HTR-8/SVneo (cell line): ENCODE results near the gene TPCN2.

Experiments used
- DNase-seq: peaks from one replicate; pipeline ENCODE4 v3.0.0; 2011; ENCODE audit warnings: low spot score, mixed read lengths; ENCODE audit not compliant: insufficient read length
- FAIRE-seq: peaks from 2 replicates; lab custom pipeline; 2011; peaks lifted over from hg19 to GRCh38; lab: Jason Lieb, UNC

The TPCN2 gene

DNA sequence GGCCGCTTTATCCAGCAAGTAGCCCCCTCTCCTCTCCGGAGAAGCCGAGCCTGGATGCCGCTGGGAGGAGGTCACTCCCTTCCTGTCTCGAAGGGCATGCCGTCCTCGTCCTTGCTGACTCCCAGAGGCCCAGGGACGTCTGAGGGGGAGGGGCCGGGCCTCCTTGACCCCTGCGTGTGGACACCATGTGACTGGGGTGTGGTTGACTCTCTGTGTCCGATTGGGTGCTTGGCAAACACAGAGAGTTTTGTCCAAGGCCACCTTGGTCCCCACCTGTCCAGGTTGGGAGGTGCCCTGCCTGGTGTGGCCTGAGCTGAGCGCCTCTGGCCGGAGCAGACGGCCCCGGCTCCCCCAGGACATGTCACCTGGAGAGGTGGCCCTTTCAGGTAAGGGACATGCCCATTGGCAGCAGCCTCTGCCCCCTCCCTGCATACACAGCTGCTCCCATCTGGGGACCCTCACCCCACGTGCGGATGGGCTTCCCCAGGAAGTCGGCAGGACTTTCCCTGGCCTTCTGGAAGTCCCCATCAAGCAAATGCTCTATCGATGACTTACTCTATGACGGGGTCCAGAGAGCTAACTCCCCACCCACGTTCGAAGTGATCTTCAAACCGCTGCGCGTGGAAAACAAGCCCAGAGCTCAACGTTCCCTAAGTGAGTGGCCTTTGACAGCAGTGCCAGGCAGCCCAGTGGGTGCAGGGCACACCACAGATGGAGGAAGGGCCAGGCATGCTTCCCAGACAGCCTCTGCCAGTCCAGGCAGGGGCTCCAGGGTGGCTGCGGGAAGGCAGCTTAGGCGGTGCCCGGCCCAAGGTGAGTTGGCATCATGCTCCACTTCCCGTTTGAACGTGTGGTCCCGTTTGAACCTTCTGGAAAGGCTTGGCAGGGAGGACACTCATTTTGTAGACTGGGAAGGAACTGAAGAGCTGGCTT, 106.8 kb downstream of the TPCN2 start, which contains the start of gene SMIM38:
TSS of gene SMIM38 (plus strand) at position 634 of the 933 bp plus-strand sequence. CDS start 1,912 bp downstream, outside the sequence.
- peak; percentile 9 for FAIRE-seq
- DNase-seq: no peak

DNA sequence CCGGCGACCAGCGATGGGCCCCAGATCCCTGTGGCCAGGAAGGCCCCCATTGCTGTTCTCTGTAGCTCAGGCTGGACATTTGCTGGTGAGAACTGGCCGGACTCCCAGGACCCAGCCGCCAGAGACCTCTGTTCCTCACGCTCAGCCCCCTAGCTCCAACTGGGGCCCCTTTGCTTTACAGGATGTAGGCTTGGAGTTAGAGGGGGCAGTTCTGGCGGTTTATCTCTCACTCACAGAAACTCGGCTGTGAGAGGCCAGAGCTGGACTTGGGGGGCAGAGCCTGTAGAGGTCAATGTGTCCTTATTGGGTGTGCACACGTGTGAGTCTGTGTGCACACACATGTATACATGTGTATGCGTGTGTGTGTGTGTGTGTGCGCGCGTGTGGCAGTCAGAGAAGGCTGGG, 107.5 kb downstream of the TPCN2 start:
- peak; percentile 20 for FAIRE-seq
- DNase-seq: no peak

- FAIRE-seq: no peak
- DNase-seq: no peak
These were observed 108.0 kb downstream of the TPCN2 start for GRCh38 chr11:69156673-69157155.

DNA sequence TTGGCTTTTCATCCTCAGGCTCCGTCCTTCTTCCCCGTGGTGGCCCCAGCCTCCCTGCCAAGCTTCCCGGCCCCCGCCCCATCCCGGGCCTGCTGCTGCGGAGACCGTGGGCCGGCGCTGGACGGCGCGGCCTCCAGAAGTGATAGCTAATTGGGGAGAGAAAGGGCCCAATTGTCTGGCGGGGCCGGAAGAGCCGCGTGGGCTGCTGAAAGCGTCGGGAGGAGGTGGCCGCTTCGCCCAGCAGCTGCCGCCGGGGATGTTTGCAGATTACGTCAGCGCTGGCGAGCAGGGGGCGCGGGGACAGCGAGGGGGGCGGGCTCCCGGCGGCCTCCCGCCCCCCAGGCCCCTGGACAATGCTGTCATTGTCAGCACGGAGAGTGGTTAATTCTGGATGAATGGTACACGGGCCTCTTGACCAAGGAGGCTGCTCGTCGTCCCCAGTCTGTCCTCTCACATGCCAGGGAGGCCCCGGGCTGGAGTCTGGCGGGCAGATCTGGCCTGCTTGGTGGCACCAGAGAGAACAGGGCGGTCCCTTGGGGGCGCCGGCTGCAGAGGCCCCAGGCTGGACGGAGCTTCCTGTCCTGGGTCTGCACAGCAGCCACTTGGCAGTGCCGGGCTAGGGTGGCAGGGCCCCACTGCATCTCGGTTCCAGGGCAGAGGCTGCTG, 108.6 kb downstream of the TPCN2 start:
- DNase-seq (peak; percentile 57), FAIRE-seq (no peak)

GRCh38 chr11:69157822-69158231, 109.1 kb downstream of the TPCN2 start:
- DNase-seq (no peak), FAIRE-seq (no peak)

- FAIRE-seq (no peak), DNase-seq (no peak)
These were observed 109.8 kb downstream of the TPCN2 start for GRCh38 chr11:69158301-69159149.

DNA sequence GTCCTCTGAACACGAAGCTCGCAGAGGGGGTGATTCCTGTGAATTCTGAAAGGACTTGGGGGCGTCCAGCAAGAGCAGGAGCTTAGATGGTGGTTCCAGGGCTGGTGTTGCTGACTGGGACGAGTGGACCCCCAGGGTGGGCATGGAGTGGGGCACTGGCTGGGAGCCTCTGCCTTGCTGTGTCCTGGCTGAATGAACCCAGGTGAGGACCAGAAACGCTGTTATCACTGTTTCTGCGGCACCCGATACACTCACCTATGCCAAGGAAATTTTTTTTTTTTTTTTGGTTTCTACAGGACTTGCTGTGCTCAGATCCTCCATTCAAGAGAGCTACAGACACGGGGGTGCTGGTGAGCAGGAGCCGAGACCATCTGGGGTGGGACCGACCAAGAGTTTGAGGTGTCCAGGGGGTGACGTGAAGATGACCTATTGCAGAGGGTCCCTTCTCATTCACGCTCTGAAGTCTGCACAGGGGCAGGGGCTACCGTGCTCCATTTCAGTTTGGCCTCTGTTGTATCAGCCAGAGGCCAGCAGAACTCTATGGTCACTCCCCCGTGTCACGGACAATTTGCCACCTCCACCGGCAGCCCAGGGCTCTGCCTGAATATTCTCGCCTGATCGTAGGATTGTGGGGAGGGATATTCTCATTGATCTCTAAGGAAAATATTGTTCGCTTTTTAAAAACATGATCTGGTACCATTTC, 110.6 kb downstream of the TPCN2 start:
- FAIRE-seq (no peak), DNase-seq (no peak)

DNA sequence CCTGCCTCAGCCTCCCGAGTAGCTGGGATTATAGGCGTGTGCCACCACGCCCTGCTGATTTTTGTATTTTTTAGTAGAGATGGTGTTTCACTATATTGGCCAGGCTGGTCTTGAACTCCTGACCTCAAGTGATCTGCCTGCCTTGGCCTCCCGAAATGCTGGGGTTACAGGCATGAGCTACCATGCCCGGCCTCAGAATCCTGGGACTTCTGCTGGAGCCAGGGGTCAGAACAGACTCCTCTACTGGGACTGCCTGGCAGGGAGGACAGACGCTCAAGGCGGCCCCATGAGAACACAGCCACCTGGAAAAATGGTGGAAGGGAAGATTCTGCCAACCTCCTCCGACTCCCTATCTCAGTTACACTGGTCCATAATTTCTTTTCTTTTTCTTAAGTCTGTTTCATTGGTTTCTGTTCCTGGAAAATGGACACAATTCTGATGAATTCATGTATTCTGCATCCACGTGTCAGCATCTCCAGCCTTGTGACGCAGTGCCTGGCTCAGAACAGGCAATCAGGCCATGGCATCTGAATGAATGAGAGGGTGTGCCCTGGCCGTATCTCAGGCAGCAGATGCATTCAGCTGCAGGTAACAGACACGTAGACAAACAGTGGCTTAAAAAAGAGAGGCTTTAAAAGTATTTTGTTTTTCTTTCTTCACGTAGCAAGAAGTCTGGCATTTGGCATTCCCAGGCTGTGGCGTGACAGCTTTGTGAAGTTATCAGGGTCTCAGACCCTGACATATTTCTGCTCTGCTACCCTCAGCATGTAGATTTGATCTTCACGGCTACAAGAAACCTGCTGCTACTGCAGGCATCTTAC, 111.8 kb downstream of the TPCN2 start:
- no peak for FAIRE-seq
- no peak for DNase-seq

DNA sequence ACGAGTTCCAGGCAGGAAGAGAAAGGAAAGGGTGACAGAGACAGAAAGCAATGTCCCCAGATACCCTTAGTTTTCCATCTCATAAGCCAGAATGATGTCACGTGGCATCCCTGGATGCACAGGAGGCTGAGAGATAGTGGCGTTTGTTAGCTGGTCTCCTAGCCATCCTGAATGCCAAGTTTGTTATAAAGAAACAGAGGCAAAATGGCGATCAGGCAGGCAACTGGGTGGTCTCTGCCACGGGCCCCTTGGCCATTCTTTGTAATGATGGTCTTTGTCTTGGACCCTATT, 112.3 kb downstream of the TPCN2 start:
- DNase-seq: no peak
- no peak for FAIRE-seq

DNA sequence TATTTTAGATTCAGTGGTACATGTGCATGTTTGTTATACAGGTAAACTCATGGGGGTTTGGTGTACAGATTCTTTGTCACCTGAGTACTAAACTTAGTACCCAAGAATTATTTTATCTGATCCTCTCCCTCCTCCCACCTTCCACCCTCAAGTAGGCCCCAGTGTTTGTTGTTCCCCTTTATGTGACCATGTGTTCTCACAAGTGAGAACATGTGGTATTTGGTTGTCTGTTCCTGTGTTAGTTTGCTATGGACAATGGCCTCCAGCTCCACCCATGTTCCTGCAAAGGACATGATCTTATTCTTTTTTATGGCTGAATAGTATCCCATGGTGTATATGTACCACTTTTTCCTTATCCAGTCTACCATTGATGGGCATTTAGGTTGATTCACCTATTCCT, 113.8 kb downstream of the TPCN2 start:
- no peak for DNase-seq
- FAIRE-seq: no peak

- FAIRE-seq (no peak), DNase-seq (no peak)
These were observed 115.1 kb downstream of the TPCN2 start for GRCh38 chr11:69163842-69164241.

GRCh38 chr11:69164824-69165223, 116.1 kb downstream of the TPCN2 start:
- no peak for DNase-seq

GRCh38 chr11:69165775-69166174, 117.0 kb downstream of the TPCN2 start:
- FAIRE-seq (no peak), DNase-seq (no peak)

More at GRCh38 chr11:69164824-69165223, 116.1 kb downstream of the TPCN2 start:
- FAIRE-seq: no peak

DNA sequence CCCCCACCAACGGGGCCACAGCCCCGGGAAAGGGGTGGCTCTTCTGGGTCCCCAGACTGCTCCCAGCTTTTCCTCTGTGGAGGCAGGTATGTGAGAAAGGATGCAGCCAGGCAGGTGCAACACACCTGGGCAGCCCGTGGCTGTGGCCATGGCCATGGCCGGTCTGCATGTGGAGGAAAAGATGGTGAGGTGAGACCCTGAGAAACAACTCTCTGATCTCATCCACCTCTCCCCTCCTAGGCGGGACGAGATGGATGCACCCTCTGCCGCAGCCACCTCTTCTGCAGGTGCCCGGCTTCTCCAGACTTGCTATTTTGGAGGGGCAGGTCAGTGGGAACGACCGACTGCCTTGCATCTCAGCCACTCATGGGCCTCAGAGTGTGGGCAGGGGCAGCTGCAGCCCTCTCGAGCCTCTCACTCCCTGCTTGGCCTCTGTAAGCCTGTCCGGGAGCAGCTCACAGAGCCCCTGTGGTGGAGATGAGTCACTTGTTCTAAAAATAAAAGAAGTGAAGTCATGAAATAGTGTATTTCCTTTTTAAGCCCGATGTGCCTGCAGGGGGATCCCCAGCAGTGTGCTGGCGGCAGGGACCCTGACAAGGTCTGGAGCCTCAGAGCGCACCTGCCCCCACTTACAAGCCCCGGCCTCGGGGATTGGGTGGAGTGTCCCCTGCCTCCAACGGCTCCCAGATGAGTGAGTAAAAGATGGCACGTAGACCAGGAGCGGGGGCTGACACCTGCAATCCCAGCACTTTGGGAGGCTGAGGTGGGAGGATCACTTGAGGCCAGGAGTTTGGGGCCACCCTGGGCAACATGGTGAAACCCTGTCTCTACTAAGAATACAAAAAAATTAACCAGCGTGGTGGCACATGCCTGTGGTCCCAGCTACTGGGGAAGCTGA, 117.7 kb downstream of the TPCN2 start:
- FAIRE-seq (peak; percentile 49), DNase-seq (peak; percentile 90)

DNA sequence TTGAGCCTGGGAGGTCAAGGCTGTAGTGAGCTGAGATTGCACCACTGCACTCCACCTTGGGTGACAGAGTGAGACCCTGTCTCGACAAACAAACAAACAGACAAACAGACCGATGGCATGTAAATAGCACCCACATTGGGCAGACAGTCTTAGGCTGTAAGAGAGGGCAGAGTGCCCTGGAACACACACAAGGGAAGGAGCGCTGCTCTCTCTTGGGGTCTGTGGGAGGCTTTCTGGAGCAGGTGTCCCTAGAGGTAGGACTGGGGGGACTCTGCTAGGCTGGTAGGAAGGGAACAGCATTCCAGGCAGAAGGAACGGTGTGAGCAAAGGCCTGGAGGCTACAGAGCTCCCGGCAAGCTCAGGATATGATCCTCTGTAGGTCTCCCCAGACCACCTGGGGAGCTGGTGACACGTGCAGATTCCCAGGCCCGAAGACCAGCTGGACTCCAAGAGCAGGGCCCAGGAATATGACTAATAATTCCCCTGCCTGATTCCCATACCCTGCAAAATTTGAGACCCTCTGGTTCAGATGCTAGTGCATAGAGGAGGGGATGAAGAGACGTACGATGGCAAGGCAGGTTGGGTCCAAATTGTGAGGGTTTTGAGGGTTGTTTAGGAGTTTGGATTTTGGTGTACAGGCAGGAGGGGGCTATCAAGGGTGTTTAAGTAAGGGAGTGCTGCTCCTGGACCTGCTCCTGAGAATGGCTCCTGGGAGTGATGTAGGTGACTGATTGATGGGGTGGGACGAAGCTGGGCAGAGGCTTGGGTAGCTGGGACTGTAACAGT, 118.6 kb downstream of the TPCN2 start:
- no peak for DNase-seq
- no peak for FAIRE-seq

DNA sequence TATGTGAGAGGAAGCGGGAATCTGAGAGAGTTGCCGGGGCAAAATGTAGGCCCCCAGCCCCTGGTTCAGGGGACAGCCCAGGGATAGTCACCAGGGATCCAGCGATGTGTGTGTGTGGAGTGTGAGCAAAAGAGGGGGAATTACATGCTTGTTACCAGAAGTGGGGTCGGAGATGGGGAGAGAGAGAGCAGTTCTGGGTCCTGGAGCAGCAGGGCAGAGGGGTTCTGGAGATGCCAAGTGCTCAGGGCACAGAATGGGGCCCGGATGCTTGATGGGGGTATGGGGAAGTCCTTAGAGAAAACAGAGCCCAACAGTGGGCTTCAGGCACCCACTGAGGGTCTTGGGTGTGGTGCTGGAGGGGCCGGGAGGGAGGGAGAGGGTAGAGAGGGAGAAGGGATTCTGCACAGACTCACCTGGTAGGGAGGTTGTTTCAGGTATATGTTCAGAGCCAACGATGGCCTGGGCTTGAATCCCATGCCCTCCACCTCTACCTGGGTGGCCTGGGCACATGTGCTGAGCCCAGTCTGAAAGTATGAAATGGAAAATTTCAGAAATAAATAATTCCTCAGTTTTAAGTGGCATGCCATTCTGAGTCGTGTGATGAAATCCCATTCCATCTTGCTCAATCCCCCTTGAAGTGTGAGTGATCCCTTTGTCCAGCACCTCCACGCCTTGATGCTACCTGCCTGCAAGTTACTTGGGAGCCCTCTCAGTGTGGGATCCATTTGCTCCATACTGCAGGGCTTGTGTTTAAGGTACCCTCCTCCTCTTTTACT, 119.4 kb downstream of the TPCN2 start:
- DNase-seq (no peak), FAIRE-seq (no peak)

GRCh38 chr11:69169479-69169878, 120.7 kb downstream of the TPCN2 start:
- no peak for FAIRE-seq

More at GRCh38 chr11:69169479-69169878, 120.7 kb downstream of the TPCN2 start:
- no peak for DNase-seq
